BE2C (cell line): Measurements from ENCODE around the gene GRIK2.

Source experiments
- DNase-seq: peaks from one replicate; pipeline ENCODE4 v3.0.0-alpha.2; 2020
- H3K27me3 ChIP-seq: fragments of 250-450 bp; sonication (Bioruptor Pico); 2 replicates; pipeline ENCODE4 v1.5.1; 2020; ENCODE audit warnings: mild to moderate bottlenecking
- H3K36me3 ChIP-seq: fragments of 250-450 bp; sonication (Bioruptor Pico); 2 replicates; pipeline ENCODE4 v1.5.1; 2020; ENCODE audit warnings: mild to moderate bottlenecking
- H3K4me1 ChIP-seq: fragments of 250-450 bp; sonication (Bioruptor Pico); 2 replicates; pipeline ENCODE4 v1.5.1; 2020
- H3K4me3 ChIP-seq: 2 replicates; pipeline ENCODE4 v1.5.1; 2011; ENCODE audit warnings: low read depth, low read length
- H3K9me3 ChIP-seq: fragments of 250-450 bp; sonication (Bioruptor Pico); 2 replicates; pipeline ENCODE4 v1.5.1; 2020
- TF ChIP-seq, protein P1 (sequence below): IDR thresholded peaks from 2 replicates; pipeline ENCODE4 v1.5.1; 2012; ENCODE audit warnings: mild to moderate bottlenecking, low read depth, low read length

Gene GRIK2

DNA sequence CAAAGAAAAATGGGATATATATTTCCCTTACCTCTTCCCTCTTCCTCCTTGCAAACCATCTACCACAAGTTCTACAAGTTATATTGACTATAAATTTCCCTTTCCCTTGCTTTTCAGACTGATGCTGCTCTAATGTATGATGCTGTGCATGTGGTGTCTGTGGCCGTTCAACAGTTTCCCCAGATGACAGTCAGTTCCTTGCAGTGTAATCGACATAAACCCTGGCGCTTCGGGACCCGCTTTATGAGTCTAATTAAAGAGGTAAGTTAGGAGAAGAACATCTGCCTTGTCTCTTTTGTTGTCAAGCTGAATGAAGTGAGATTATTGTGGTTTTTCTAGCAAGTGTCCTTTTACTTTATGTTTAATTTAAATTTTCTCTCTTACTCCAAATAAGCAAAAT, 406.0 kb downstream of the GRIK2 start:
- Histone ChIP-seq H3K27me3 (no peaks in the 10 kb centered on the region), H3K4me1 (no peaks in the 10 kb centered on the region), H3K36me3 (peaks cover 7% of the 10 kb centered on the region), H3K4me3 (no peak overlapping the region), H3K9me3 (no peaks in the 10 kb centered on the region)
- TF ChIP-seq, protein P1, sequence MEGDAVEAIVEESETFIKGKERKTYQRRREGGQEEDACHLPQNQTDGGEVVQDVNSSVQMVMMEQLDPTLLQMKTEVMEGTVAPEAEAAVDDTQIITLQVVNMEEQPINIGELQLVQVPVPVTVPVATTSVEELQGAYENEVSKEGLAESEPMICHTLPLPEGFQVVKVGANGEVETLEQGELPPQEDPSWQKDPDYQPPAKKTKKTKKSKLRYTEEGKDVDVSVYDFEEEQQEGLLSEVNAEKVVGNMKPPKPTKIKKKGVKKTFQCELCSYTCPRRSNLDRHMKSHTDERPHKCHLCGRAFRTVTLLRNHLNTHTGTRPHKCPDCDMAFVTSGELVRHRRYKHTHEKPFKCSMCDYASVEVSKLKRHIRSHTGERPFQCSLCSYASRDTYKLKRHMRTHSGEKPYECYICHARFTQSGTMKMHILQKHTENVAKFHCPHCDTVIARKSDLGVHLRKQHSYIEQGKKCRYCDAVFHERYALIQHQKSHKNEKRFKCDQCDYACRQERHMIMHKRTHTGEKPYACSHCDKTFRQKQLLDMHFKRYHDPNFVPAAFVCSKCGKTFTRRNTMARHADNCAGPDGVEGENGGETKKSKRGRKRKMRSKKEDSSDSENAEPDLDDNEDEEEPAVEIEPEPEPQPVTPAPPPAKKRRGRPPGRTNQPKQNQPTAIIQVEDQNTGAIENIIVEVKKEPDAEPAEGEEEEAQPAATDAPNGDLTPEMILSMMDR = no peak
- no peak for DNase-seq

DNA sequence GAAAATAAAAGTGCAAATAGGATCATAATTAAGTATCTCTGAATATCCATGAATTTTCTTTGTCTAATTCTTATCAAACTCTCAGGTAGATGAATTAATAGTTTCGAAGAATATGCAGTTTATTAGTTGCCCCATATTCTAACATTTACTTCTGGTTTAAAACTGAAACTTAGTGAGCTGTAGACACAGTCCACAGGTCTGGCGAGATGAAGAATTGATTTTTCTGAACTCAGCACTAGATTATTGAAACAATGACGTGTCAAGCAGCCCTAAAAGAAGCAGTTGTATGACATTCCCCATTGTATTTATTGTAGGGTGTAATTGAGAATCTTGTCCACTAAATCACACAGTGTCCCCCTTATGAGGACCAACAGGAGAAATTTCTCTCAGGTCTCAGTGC, 407.1 kb downstream of the GRIK2 start:
- Histone ChIP-seq H3K27me3 (no peaks in the 10 kb centered on the region), H3K4me1 (no peaks in the 10 kb centered on the region), H3K36me3 (peaks cover 7% of the 10 kb centered on the region), H3K9me3 (no peaks in the 10 kb centered on the region), H3K4me3 (no peak overlapping the region)
- TF ChIP-seq, protein P1 = no peak
- DNase-seq = no peak

DNA sequence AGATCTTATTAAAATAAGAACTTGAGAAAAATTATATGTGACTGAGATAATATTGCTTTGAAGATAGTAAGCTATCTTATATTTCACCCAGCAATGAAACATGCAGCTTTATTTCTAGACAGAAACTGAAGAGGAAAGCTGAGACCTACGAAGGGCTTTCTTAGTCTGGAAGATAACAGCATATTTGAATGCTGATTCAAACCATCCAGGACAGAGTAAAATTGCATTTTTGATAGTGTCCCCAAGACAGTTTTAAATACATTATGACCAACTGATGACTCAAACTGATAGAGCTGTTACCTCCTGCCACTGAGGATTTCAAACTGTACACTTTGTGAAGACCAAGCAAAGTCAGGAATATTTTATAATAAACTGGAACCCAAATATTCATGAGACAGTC, 409.6 kb downstream of the GRIK2 start:
- Histone ChIP-seq H3K36me3 (peaks cover 7% of the 10 kb centered on the region), H3K27me3 (no peaks in the 10 kb centered on the region), H3K9me3 (no peaks in the 10 kb centered on the region), H3K4me3 (no peak overlapping the region), H3K4me1 (no peaks in the 10 kb centered on the region)
- DNase-seq = no peak
- TF ChIP-seq, protein P1 = no peak

DNA sequence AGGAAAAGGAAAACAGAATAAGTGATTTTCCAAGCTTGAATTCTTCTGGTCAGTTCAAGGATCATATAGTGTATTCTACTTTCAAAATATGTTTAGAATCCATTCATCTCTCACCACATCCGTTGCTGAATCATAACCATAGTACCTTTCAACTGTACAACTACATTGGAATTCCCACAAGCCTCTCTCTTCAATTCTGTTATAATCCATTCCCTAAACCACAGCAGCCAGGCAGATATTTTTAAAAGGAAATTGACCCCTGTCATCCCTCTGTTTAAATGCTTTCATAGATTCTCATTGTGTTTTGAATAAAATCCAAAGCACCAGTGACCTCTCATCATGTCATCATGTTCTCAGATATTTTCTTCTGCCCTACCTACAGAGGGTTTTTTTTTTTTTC, 412.7 kb downstream of the GRIK2 start:
- TF ChIP-seq, protein P1 = no peak
- no peaks in the 10 kb centered on the region for H3K9me3 ChIP-seq
- DNase-seq = no peak

DNA sequence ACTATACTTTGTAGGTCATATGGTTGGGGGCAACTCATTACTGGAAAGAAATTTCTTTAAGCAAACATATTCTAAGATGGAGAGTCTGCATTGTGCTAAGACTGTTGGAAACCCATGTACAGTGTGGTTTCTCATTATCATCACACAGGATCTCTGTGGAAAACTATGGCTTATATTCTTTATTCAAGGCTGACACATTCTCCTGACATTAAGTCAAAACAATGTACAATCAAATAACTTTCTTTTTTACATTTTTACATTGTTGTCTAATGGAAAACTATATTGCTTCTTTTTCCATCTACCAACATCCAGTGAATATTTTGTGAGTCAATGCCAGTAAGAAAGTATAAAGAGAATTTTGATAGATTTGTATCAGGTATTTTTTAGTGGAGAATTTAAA, 417.6 kb downstream of the GRIK2 start:
- no peak for DNase-seq
- H3K4me1 ChIP-seq = no peaks in the 10 kb centered on the region
- H3K4me3 ChIP-seq = no peak overlapping the region
- H3K9me3 ChIP-seq = no peaks in the 10 kb centered on the region
- no peaks in the 10 kb centered on the region for H3K27me3 ChIP-seq
- TF ChIP-seq, protein P1 = no peak
- no peaks in the 10 kb centered on the region for H3K36me3 ChIP-seq

More for the DNA sequence above, 412.7 kb downstream of the GRIK2 start:
- Histone ChIP-seq H3K27me3 (no peaks in the 10 kb centered on the region), H3K4me1 (no peaks in the 10 kb centered on the region), H3K36me3 (peaks cover 7% of the 10 kb centered on the region), H3K4me3 (no peak overlapping the region)

DNA sequence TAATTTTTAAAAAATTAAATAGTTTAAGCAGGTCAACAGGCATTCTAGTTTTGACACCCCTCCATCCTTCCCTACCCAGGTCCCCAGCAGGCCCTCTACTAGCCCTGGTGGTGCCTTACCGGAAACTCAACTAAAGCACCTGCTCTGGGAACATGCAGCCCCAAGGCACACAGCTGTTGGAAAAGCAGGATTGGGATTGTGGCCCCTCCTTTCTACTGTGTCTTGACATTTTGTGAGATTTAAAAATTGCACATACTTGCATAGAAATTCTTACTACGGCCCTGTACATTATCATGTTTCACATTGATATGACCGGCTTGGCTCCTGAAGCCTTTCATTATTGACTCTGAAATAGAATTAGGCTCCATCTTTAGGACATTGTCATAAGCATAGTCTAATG, 423.2 kb downstream of the GRIK2 start:
- TF ChIP-seq, protein P1 = no peak
- no peak for DNase-seq
- Histone ChIP-seq H3K4me3 (no peak overlapping the region), H3K4me1 (peaks cover 4% of the 10 kb centered on the region; the same call in 1 of the 2 replicates), H3K27me3 (no peaks in the 10 kb centered on the region), H3K9me3 (no peaks in the 10 kb centered on the region), H3K36me3 (peaks cover 2% of the 10 kb centered on the region; the same call in 1 of the 2 replicates)
